Activated T-helper 2 cell treated with anti-CD3 and anti-CD28 coated beads, Interferon-gamma antibody, Interleukin-2, Interleukin-4, amounts not matched to agents 10 μg/mL and 5 μg/mL and 100 μg/mL, durations not matched to agents 14 hours and 24 hours and 36 hours (primary cell): ENCODE data around the gene PTGFR. TPM values are rescaled to one million over a fixed set of nuclear protein-coding genes. Genes with fewer than 3 reads are reported as not detected.

Experiments used
- DNase-seq: peaks from one replicate; pipeline ENCODE4 v3.0.0; 2021; ENCODE audit warnings: low spot score
- H3K27ac Mint-ChIP-seq: one replicate; pipeline ENCODE4 v1.8.0; 2021; ENCODE audit warnings: mixed read lengths
- H3K27me3 Mint-ChIP-seq: one replicate; pipeline ENCODE4 v1.8.0; 2021; ENCODE audit warnings: low read depth, mixed read lengths
- H3K36me3 Mint-ChIP-seq: one replicate; pipeline ENCODE4 v1.8.0; 2021; ENCODE audit warnings: low read depth, mixed read lengths
- H3K4me1 Mint-ChIP-seq: one replicate; pipeline ENCODE4 v1.8.0; 2021; ENCODE audit warnings: low read depth, mixed read lengths
- H3K4me3 Mint-ChIP-seq: one replicate; pipeline ENCODE4 v1.8.0; 2021; ENCODE audit warnings: low read depth, mild to moderate bottlenecking, moderate library complexity, mixed read lengths
- H3K9me3 Mint-ChIP-seq: one replicate; pipeline ENCODE4 v1.8.0; 2021; ENCODE audit warnings: mixed read lengths
- intact Hi-C: fragments of 100-400 bp; cut with micrococcal nuclease; formaldehyde crosslinking; loops from one replicate; pipeline ENCODE4 v1.15.1; 2023
- total RNA-seq: library from RNA; stranded (reverse); gene quantifications from 2 replicates; pipeline ENCODE4 v1.2.3, GENCODE V29; 2022

The PTGFR gene
- total RNA-seq, 1 donor from 2014 or later, result not detected

- intact Hi-C loops, result no loop called here
- DNase-seq, result no peak
Measured at GRCh38 chr1:78491451-78492071, 787 bp downstream of the PTGFR start.

GRCh38 chr1:78492386-78492950, 1.7 kb downstream of the PTGFR start:
- no peak for DNase-seq
- no peak overlapping the region for H3K27ac Mint-ChIP-seq
- H3K9me3 Mint-ChIP-seq, result no peaks in the 10 kb centered on the region
- no peaks in the 10 kb centered on the region for H3K36me3 Mint-ChIP-seq
- peaks cover 28% of the 10 kb centered on the region for H3K27me3 Mint-ChIP-seq
- no peak overlapping the region for H3K4me3 Mint-ChIP-seq
- no peaks in the 10 kb centered on the region for H3K4me1 Mint-ChIP-seq
- intact Hi-C loops, result no loop called here

More at GRCh38 chr1:78491451-78492071, 787 bp downstream of the PTGFR start:
- Mint-ChIP-seq H3K36me3 (no peaks in the 10 kb centered on the region), H3K27ac (no peak overlapping the region), H3K27me3 (peaks cover 28% of the 10 kb centered on the region), H3K4me1 (no peaks in the 10 kb centered on the region), H3K9me3 (no peaks in the 10 kb centered on the region), H3K4me3 (no peak overlapping the region)

- H3K27me3 Mint-ChIP-seq, result peaks cover 28% of the 10 kb centered on the region
- intact Hi-C loops, result no loop called here
- DNase-seq, result no peak
Measured at GRCh38 chr1:78493451-78493850, 2.7 kb downstream of the PTGFR start.

DNA sequence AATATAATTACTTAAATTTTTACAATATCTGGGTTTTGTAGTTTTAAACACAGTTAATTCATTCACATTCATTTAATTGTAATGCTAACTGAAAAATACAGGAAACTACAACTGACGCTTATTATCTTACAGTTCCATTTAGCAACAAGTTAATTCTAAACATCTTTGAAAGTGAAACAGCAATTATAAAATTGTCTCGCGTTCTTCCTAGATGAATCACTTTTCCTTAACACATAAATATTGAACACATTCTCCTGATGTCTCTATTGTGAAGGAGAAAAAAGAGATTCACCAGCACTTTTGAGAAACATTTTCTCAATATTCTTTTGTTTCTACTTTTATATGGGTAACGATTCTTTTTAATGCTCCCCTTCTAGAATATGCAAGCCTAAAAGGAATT, 6.4 kb downstream of the PTGFR start:
- Mint-ChIP-seq H3K36me3 (no peaks in the 10 kb centered on the region), H3K9me3 (no peaks in the 10 kb centered on the region), H3K4me3 (no peak overlapping the region), H3K4me1 (no peaks in the 10 kb centered on the region), H3K27me3 (peaks cover 5% of the 10 kb centered on the region), H3K27ac (no peak overlapping the region)
- intact Hi-C loops, result no loop called here
- no peak for DNase-seq

More at GRCh38 chr1:78493451-78493850, 2.7 kb downstream of the PTGFR start:
- Mint-ChIP-seq H3K27ac (no peak overlapping the region), H3K4me1 (no peaks in the 10 kb centered on the region), H3K4me3 (no peak overlapping the region), H3K9me3 (no peaks in the 10 kb centered on the region), H3K36me3 (no peaks in the 10 kb centered on the region)

GRCh38 chr1:78500529-78500928, 9.8 kb downstream of the PTGFR start:
- intact Hi-C loops, result no loop called here
- Mint-ChIP-seq H3K4me3 (no peak overlapping the region), H3K36me3 (no peaks in the 10 kb centered on the region)

DNA sequence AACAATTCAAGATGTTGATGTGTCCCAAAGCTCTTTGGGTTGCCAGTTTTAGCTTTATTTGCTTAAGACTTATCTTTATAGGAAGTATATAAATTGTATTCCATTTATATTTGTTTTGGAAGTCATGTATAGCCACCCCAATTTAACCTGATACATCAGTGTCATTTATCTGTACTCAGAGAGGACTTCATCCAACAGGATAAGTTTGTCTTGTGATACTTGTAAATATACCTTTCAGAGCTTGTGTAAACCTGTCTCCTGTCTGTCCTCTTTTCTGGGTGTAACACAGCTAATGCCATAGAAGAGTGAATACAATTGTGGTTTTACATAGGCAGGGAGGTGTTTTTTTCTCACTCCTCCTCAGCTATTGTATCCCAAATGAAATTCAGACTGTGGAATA, 10.4 kb downstream of the PTGFR start:
- H3K9me3 Mint-ChIP-seq, result no peaks in the 10 kb centered on the region
- no peaks in the 10 kb centered on the region for H3K4me1 Mint-ChIP-seq
- DNase-seq, result no peak
- no peaks in the 10 kb centered on the region for H3K36me3 Mint-ChIP-seq
- no peaks in the 10 kb centered on the region for H3K27me3 Mint-ChIP-seq
- no peak overlapping the region for H3K27ac Mint-ChIP-seq
- H3K4me3 Mint-ChIP-seq, result no peak overlapping the region
- intact Hi-C loops, result no loop called here

More at GRCh38 chr1:78500529-78500928, 9.8 kb downstream of the PTGFR start:
- DNase-seq, result no peak
- Mint-ChIP-seq H3K9me3 (no peaks in the 10 kb centered on the region), H3K4me1 (no peaks in the 10 kb centered on the region), H3K27ac (no peak overlapping the region), H3K27me3 (no peaks in the 10 kb centered on the region)

DNA sequence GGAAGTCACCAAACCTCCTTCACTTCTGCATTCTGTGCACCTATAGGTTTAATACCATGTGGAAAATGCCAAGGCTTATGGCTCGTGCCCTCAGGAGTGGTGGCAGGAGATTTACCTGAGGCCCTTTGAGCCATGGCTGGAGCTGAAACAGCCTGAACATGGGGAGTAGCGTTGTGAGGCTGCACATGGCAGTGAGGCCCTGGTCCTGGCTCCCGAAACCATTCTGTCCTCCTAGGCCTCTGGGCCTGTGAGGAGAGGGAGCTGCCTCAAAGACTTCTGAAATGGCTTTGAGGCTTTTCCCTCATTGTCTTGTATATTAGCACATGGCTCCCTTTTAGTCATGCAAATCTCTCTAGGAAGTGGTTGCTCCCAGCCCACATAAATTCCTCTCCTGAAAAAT, 20.6 kb downstream of the PTGFR start:
- no peak for DNase-seq
- H3K4me3 Mint-ChIP-seq, result no peak overlapping the region

GRCh38 chr1:78516716-78517115, 25.9 kb downstream of the PTGFR start:
- Mint-ChIP-seq H3K27ac (no peak overlapping the region), H3K9me3 (peaks cover 10% of the 10 kb centered on the region), H3K27me3 (no peaks in the 10 kb centered on the region), H3K4me3 (no peak overlapping the region), H3K4me1 (no peaks in the 10 kb centered on the region), H3K36me3 (no peaks in the 10 kb centered on the region)
- DNase-seq, result no peak
- intact Hi-C loops, result no loop called here

More for the DNA sequence above, 20.6 kb downstream of the PTGFR start:
- Mint-ChIP-seq H3K4me1 (no peaks in the 10 kb centered on the region), H3K27me3 (no peaks in the 10 kb centered on the region), H3K9me3 (peaks cover 24% of the 10 kb centered on the region), H3K36me3 (no peaks in the 10 kb centered on the region), H3K27ac (no peak overlapping the region)
- intact Hi-C loops, result no loop called here

DNA sequence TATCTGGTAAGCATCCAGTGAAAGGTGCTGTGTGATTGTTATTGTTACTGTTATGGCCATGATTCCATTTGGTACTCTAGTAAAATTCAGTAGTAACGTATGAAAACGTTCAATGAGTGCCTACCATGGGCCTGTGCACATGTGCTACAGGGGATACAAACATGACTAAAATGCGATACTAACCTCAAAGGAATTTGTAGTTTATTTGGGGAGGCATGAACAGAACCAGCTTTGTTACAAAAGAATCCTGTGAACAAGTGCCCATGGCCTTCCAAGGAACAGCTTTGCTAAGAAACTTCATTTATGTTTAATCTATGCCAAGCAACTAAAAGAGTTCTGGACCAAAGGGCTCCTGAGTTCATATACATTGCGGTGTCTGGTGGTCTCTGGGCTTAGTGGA, 28.7 kb downstream of the PTGFR start:
- Mint-ChIP-seq H3K4me3 (no peak overlapping the region), H3K27me3 (no peaks in the 10 kb centered on the region), H3K4me1 (no peaks in the 10 kb centered on the region), H3K9me3 (no peaks in the 10 kb centered on the region), H3K27ac (no peak overlapping the region), H3K36me3 (no peaks in the 10 kb centered on the region)
- DNase-seq, result no peak
- intact Hi-C loops, result no loop called here

- no peak overlapping the region for H3K27ac Mint-ChIP-seq
- H3K36me3 Mint-ChIP-seq, result no peaks in the 10 kb centered on the region
- H3K9me3 Mint-ChIP-seq, result no peaks in the 10 kb centered on the region
- no peaks in the 10 kb centered on the region for H3K27me3 Mint-ChIP-seq
- H3K4me1 Mint-ChIP-seq, result no peaks in the 10 kb centered on the region
- DNase-seq, result no peak
- H3K4me3 Mint-ChIP-seq, result no peak overlapping the region
- intact Hi-C loops, result no loop called here
Measured at GRCh38 chr1:78520216-78520615, 29.4 kb downstream of the PTGFR start.

GRCh38 chr1:78520843-78521242, 30.1 kb downstream of the PTGFR start:
- no peak for DNase-seq
- Mint-ChIP-seq H3K9me3 (no peaks in the 10 kb centered on the region), H3K27ac (no peak overlapping the region), H3K36me3 (no peaks in the 10 kb centered on the region), H3K4me1 (no peaks in the 10 kb centered on the region), H3K4me3 (no peak overlapping the region), H3K27me3 (no peaks in the 10 kb centered on the region)
- intact Hi-C loops, result no loop called here

GRCh38 chr1:78522136-78522535, 31.4 kb downstream of the PTGFR start:
- Mint-ChIP-seq H3K4me1 (no peaks in the 10 kb centered on the region), H3K27ac (no peak overlapping the region), H3K9me3 (no peaks in the 10 kb centered on the region), H3K4me3 (no peak overlapping the region), H3K27me3 (no peaks in the 10 kb centered on the region), H3K36me3 (no peaks in the 10 kb centered on the region)
- no peak for DNase-seq
- intact Hi-C loops, result no loop called here

DNA sequence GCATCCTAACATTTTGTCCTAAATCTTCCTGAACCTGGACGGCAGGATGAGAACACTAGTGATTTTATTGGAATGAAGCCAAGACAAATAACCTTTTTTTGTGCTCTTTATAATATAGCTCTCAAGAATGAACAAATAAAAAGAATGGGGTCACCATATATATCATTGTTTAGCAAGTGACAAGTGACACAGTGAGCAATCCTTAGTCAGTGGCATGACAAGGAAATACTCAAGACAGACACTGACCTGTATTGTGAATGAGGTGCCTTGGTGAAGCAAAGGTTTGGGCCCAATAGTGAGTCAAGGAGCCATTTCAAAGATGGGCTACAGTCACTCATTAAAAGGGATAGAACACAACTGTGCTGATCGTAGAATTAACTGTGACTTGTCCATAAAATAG, 35.7 kb downstream of the PTGFR start:
- Mint-ChIP-seq H3K4me3 (no peak overlapping the region), H3K27me3 (no peaks in the 10 kb centered on the region), H3K27ac (no peak overlapping the region), H3K9me3 (no peaks in the 10 kb centered on the region), H3K4me1 (no peaks in the 10 kb centered on the region), H3K36me3 (no peaks in the 10 kb centered on the region)
- intact Hi-C loops, result no loop called here
- DNase-seq, result no peak
